ENCODE data around the gene RAPGEF3.

Gene RAPGEF3, protein sequence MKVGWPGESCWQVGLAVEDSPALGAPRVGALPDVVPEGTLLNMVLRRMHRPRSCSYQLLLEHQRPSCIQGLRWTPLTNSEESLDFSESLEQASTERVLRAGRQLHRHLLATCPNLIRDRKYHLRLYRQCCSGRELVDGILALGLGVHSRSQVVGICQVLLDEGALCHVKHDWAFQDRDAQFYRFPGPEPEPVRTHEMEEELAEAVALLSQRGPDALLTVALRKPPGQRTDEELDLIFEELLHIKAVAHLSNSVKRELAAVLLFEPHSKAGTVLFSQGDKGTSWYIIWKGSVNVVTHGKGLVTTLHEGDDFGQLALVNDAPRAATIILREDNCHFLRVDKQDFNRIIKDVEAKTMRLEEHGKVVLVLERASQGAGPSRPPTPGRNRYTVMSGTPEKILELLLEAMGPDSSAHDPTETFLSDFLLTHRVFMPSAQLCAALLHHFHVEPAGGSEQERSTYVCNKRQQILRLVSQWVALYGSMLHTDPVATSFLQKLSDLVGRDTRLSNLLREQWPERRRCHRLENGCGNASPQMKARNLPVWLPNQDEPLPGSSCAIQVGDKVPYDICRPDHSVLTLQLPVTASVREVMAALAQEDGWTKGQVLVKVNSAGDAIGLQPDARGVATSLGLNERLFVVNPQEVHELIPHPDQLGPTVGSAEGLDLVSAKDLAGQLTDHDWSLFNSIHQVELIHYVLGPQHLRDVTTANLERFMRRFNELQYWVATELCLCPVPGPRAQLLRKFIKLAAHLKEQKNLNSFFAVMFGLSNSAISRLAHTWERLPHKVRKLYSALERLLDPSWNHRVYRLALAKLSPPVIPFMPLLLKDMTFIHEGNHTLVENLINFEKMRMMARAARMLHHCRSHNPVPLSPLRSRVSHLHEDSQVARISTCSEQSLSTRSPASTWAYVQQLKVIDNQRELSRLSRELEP

DNA sequence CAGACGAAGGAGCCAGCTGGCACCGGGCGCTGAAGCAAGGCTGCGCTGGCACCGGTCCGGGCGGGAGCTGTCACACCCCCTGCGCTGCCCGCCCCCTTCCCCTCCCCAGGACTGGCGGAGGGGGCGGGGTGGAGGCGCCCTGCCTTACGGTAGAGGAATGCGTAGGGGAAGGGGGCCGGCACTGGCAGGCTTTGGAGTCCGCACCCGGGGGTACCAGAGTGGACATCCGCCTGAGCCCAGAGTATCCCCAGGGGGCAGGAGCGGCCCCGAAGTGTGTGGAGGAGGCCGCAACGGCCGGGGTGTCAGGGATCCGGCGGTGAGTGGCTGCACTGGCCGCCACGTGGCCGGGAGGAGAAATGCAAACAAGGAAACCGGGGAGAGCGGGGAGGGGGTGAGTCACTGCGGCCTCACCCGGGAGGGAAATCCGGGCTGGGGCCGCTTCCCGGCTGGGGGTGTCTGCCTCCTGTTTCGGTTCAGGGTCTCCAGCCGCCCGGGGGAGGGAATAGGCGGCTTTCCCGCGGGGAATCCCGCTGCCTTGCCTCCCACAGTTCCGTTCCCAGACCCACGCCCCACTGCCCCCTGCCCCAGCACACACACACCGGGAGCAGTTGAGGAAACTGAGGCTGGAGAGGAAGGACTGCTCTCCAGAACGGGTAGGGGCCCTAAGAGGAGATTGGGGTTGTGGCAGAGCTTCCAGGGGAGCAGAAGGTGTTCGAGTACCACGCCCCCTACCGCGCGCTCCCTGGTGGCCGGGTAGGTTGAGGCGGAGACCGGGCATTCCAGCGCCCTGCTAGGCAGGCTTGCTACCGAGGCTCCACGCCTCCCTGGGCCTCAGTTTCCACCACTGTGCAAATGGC lies at the start of gene RAPGEF3:
Gene RAPGEF3, minus strand, starts transcription at position 47 of the 857 bp plus-strand sequence. CDS start 324 bp downstream, outside the sequence.
- TF ChIP-seq SUZ12 (IDR thresholded peaks at IDR 0.05; ENCODE audit: extremely low read depth, insufficient read depth, insufficient read length) (no peak), YY1 (IDR thresholded peaks at IDR 0.05; ENCODE audit: insufficient read depth, insufficient read length) (no peak), ZNF274 (IDR thresholded peaks at IDR 0.05; ENCODE audit: low read depth, low read length) (no peak)
- Histone ChIP-seq H3K9ac (ENCODE audit: insufficient read length, low read depth) (peak within 1 kb of the TSS; percentile 77), H3K4me1 (ENCODE audit: insufficient read depth, insufficient read length) (peaks cover 22% of the 10 kb centered on the region), H3K4me3 (ENCODE audit: insufficient read length, low read depth) (peak within 1 kb of the TSS; percentile 45), H3K27me3 (ENCODE audit: insufficient read depth, insufficient read length) (peaks cover 15% of the 10 kb centered on the region), H3K36me3 (ENCODE audit: insufficient read depth, insufficient read length, low read length) (no peaks in the 10 kb centered on the region), H3K9me3 (ENCODE audit: insufficient read depth, low read length) (no peaks in the 10 kb centered on the region)
- DNase-seq (ENCODE audit: low read depth, low spot score): peak; percentile 42

DNA sequence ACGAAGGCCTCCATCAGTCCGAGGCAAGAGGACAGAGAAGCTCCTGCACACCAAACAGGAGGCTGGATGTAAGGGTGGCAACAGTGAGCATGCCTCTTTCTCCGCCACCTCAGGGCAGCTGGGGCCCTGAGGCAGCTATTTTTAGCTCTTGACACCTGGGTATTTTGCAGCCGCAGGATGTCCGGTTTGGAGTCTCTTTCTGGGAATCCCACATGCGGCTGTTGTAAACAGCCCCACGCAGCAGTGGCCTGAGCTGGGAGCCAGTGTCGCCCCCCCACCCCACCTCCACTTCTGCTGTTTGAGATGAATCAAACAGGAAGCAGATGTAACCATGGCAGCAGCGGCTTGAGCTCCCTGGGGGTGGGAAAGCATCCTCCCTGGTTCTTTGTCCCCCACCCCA lies 49.4 kb upstream of the RAPGEF3 start:
- no peaks in the 10 kb centered on the region for H3K9me3 ChIP-seq (ENCODE audit: insufficient read depth, low read length)
- TF ChIP-seq SUZ12 (IDR thresholded peaks at IDR 0.05; ENCODE audit: extremely low read depth, insufficient read depth, insufficient read length): no peak
- TF ChIP-seq YY1 (IDR thresholded peaks at IDR 0.05; ENCODE audit: insufficient read depth, insufficient read length): no peak
- no peak for TF ChIP-seq ZNF274 (IDR thresholded peaks at IDR 0.05; ENCODE audit: low read depth, low read length)
- no peak for DNase-seq (ENCODE audit: low read depth, low spot score)
- H3K4me1 ChIP-seq (ENCODE audit: insufficient read depth, insufficient read length): peaks cover 36% of the 10 kb centered on the region
- no peak overlapping the region for H3K4me3 ChIP-seq (ENCODE audit: insufficient read length, low read depth)
- peaks cover 51% of the 10 kb centered on the region for H3K36me3 ChIP-seq (ENCODE audit: insufficient read depth, insufficient read length, low read length)
- H3K27me3 ChIP-seq (ENCODE audit: insufficient read depth, insufficient read length): no peaks in the 10 kb centered on the region
- H3K9ac ChIP-seq (ENCODE audit: insufficient read length, low read depth): no peak overlapping the region

DNA sequence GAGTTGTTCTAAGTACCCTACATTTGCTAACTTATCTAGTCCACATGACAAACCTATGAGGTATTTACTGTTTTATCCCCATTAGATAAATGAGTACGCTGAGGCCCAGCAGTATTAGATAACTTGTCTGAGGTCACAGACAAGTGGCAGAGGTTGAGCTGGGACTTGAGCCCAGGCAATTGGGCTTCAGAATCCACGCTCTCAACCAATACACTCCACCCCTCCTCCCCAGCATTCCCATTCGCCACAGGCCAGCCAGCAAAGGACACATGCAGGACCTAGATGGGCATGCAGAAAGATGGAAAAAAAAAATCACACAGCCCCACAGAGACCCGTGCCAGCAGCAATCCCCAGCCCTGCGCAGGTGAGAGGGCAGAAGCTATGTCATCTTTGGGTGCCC lies 48.7 kb upstream of the RAPGEF3 start:
- Histone ChIP-seq H3K27me3 (ENCODE audit: insufficient read depth, insufficient read length) (no peaks in the 10 kb centered on the region), H3K9me3 (ENCODE audit: insufficient read depth, low read length) (no peaks in the 10 kb centered on the region), H3K4me1 (ENCODE audit: insufficient read depth, insufficient read length) (peaks cover 41% of the 10 kb centered on the region), H3K36me3 (ENCODE audit: insufficient read depth, insufficient read length, low read length) (peaks cover 58% of the 10 kb centered on the region), H3K9ac (ENCODE audit: insufficient read length, low read depth) (no peak overlapping the region), H3K4me3 (ENCODE audit: insufficient read length, low read depth) (no peak overlapping the region)
- no peak for TF ChIP-seq SUZ12 (IDR thresholded peaks at IDR 0.05; ENCODE audit: extremely low read depth, insufficient read depth, insufficient read length)
- no peak for DNase-seq (ENCODE audit: low read depth, low spot score)

DNA sequence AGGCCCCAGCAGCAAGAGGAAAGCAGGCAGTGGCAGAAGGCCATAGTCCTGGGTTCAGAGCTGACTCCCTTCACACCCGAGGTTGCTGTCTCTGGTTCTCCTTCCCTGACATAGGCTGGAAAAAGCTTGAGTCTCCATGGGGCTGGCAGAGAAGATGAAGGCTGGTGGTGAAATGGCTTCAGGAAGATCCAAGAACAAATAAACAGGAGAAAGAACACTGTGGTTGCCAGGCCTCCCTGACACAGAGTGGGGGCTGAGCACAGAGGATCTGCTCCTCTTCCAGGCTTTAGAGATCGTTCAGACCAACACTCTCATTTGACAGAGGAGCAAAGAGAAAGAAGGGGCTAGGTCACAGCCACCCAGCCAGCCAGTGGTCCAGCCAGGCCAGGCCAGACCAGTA lies 46.7 kb upstream of the RAPGEF3 start:
- Histone ChIP-seq H3K4me1 (ENCODE audit: insufficient read depth, insufficient read length) (peaks cover 49% of the 10 kb centered on the region), H3K4me3 (ENCODE audit: insufficient read length, low read depth) (no peak overlapping the region), H3K9ac (ENCODE audit: insufficient read length, low read depth) (no peak overlapping the region), H3K27me3 (ENCODE audit: insufficient read depth, insufficient read length) (no peaks in the 10 kb centered on the region), H3K9me3 (ENCODE audit: insufficient read depth, low read length) (no peaks in the 10 kb centered on the region), H3K36me3 (ENCODE audit: insufficient read depth, insufficient read length, low read length) (peaks cover 71% of the 10 kb centered on the region)
- no peak for DNase-seq (ENCODE audit: low read depth, low spot score)
- no peak for TF ChIP-seq SUZ12 (IDR thresholded peaks at IDR 0.05; ENCODE audit: extremely low read depth, insufficient read depth, insufficient read length)
- no peak for TF ChIP-seq ZNF274 (IDR thresholded peaks at IDR 0.05; ENCODE audit: low read depth, low read length)
- TF ChIP-seq YY1 (IDR thresholded peaks at IDR 0.05; ENCODE audit: insufficient read depth, insufficient read length): no peak

DNA sequence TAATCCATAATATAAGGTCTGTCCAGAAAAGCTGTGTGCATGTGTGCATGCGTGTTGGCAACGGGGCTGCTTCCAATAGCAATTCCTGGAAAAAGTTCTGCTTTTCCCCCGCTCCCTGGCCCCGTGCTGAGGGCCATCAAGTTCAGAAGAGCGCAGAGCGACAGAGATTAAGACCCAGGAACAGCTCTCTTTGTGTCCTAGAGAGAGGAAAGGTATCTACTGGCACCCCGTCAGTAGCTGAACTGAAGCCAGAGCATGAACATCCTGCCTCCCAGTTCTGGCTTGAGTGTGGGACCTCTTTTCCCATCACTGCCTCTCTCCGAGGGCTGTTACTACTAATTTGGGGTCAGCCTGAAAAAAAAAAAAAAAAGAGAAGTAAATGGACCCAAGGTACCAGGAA lies 45.5 kb upstream of the RAPGEF3 start:
- Histone ChIP-seq H3K36me3 (ENCODE audit: insufficient read depth, insufficient read length, low read length) (peaks cover 83% of the 10 kb centered on the region), H3K4me3 (ENCODE audit: insufficient read length, low read depth) (no peak overlapping the region), H3K9me3 (ENCODE audit: insufficient read depth, low read length) (no peaks in the 10 kb centered on the region), H3K4me1 (ENCODE audit: insufficient read depth, insufficient read length) (peaks cover 52% of the 10 kb centered on the region), H3K27me3 (ENCODE audit: insufficient read depth, insufficient read length) (no peaks in the 10 kb centered on the region), H3K9ac (ENCODE audit: insufficient read length, low read depth) (no peak overlapping the region)
- TF ChIP-seq YY1 (IDR thresholded peaks at IDR 0.05; ENCODE audit: insufficient read depth, insufficient read length) (no peak), ZNF274 (IDR thresholded peaks at IDR 0.05; ENCODE audit: low read depth, low read length) (no peak), SUZ12 (IDR thresholded peaks at IDR 0.05; ENCODE audit: extremely low read depth, insufficient read depth, insufficient read length) (no peak)
- DNase-seq (ENCODE audit: low read depth, low spot score): no peak

DNA sequence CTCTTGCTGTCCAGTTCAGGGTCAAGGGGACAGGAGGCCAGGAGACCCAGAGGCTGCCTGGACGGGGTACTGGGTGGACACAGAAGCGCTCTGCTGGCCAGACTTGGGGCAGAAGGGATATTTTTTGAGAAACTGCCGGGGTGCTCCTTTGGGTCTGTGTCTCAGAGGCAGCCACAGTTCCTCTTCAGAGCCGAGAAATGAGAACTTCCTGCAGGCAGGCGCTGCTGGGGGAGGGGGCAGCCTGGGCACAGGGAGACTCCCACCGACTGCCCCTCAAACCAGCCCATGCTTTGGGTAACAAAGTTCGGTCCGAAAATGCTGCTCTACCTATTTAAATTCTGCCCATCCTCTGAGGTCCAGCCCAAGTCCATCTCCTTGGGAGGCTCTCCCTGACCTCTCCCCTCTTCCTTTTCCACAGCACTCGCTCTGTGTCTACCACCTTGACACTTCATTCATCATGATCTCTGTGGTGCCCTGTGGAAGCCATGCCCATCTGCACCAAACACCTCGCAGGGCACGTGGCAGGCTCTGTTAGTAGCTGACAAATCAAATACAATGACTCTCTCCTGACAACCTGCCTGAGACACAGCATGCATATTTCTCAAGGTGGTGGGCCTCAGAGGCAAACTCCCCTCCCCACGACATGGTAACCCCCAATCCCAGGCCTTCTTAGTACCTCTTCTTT lies 44.7 kb upstream of the RAPGEF3 start:
- Histone ChIP-seq H3K36me3 (ENCODE audit: insufficient read depth, insufficient read length, low read length) (peaks cover 90% of the 10 kb centered on the region), H3K9ac (ENCODE audit: insufficient read length, low read depth) (no peak overlapping the region), H3K4me3 (ENCODE audit: insufficient read length, low read depth) (no peak overlapping the region), H3K4me1 (ENCODE audit: insufficient read depth, insufficient read length) (peaks cover 53% of the 10 kb centered on the region), H3K9me3 (ENCODE audit: insufficient read depth, low read length) (no peaks in the 10 kb centered on the region), H3K27me3 (ENCODE audit: insufficient read depth, insufficient read length) (no peaks in the 10 kb centered on the region)
- no peak for TF ChIP-seq YY1 (IDR thresholded peaks at IDR 0.05; ENCODE audit: insufficient read depth, insufficient read length)
- no peak for DNase-seq (ENCODE audit: low read depth, low spot score)
